Testis (tissue), 3 donors: ENCODE results near the gene SHB. TPM values are rescaled to one million over a fixed set of nuclear protein-coding genes. Genes with fewer than 3 reads are reported as not detected.

Source experiments
- DNase-seq: peaks from one replicate; pipeline ENCODE4 v3.0.0-alpha.2; 2019
- H3K27ac ChIP-seq, 2 donors: fragments of 200-600 bp; sonication (generic); one replicate each; pipeline ENCODE4 v1.5.1; 2019
- H3K27me3 ChIP-seq: fragments of 200-600 bp; sonication (generic); one replicate; pipeline ENCODE4 v1.5.1; 2019
- H3K36me3 ChIP-seq: fragments of 200-600 bp; sonication (generic); one replicate; pipeline ENCODE4 v1.5.1; 2017; ENCODE audit warnings: low read depth; ENCODE audit errors: missing control alignments
- H3K4me1 ChIP-seq: fragments of 200-600 bp; sonication (generic); one replicate; pipeline ENCODE4 v1.5.1; 2019
- H3K4me3 ChIP-seq, 2 donors: fragments of 200-600 bp; sonication (generic); one replicate each; pipeline ENCODE4 v1.5.1; 2017 to 2019
- H3K9me3 ChIP-seq: fragments of 200-600 bp; sonication (generic); one replicate; pipeline ENCODE4 v1.5.1; 2017
- CTCF ChIP-seq, 3 experiments: fragments of 450-650 bp in 2 of 3; fragments of 200-600 bp in 1 of 3; sonication (generic) in 1 of 3; IDR thresholded peaks; one replicate each; pipeline ENCODE4 v1.5.1; 2016 to 2019; ENCODE audit warnings: antibody characterized with exemption in 3 of 3, mild to moderate bottlenecking in 2 of 3, moderate library complexity in 1 of 3
- POLR2A ChIP-seq: fragments of 450-650 bp; IDR thresholded peaks from one replicate; pipeline ENCODE4 v1.6.1; 2017; ENCODE audit warnings: antibody characterized with exemption, mild to moderate bottlenecking, moderate library complexity
- WGBS, 2 donors: methylation state at CpG; one replicate each; pipeline ENCODE4 v1.1.5; 2018; 5-methylcytosine and 5-hydroxymethylcytosine counted together
- intact Hi-C: fragments of 100-400 bp; cut with DNase I; formaldehyde crosslinking; loops from one replicate; pipeline ENCODE4 v1.15.1; 2023; ENCODE audit warnings: low total_unique reads
- polyA plus RNA-seq: library from polyadenylated mRNA; stranded (reverse); fragments of 350-450 nt; fragmentation: Illumina TruSeq; extraction: RNeasy Lipid Tissue Mini Kit (QIAGEN cat#74804); gene quantifications from one replicate; pipeline ENCODE4 v1.2.3, GENCODE V29; 2014; ENCODE audit warnings: low read depth, low replicate concordance; ENCODE audit not compliant: insufficient read depth
- total RNA-seq, 2 donors: library from RNA; depleted of rRNA; stranded (reverse); fragments of >200 nt; gene quantifications; one replicate each; pipeline ENCODE4 v1.2.3, GENCODE V29; 2016

The SHB gene
- total and polyA plus RNA-seq, 3 donors from 2014 or later = 8.6 to 22.3 (median 21.2) TPM

GRCh38 chr9:38036359-38037084 is 32.5 kb downstream of the SHB start:
- WGBS, 2 donors = 71 to 81% methylated on average over 12 of the region's 12 CpGs
- H3K27me3 ChIP-seq = no peaks in the 10 kb centered on the region
- DNase-seq = peak; percentile 70
- no peaks in the 10 kb centered on the region for H3K9me3 ChIP-seq
- no peaks in the 10 kb centered on the region for H3K36me3 ChIP-seq
- no peak overlapping the region for H3K4me3 ChIP-seq
- intact Hi-C loops = no loop called here
- peaks cover 21% of the 10 kb centered on the region for H3K4me1 ChIP-seq
- no peak overlapping the region for H3K27ac ChIP-seq
- TF ChIP-seq POLR2A = no peak
- TF ChIP-seq CTCF (IDR thresholded peaks at IDR 0.05) = no peak

GRCh38 chr9:38035873-38036272 is 33.2 kb downstream of the SHB start:
- TF ChIP-seq POLR2A (no peak), CTCF (IDR thresholded peaks at IDR 0.05) (no peak)
- WGBS, 2 donors = 78 to 83% methylated on average over 8 of the region's 8 CpGs

DNA sequence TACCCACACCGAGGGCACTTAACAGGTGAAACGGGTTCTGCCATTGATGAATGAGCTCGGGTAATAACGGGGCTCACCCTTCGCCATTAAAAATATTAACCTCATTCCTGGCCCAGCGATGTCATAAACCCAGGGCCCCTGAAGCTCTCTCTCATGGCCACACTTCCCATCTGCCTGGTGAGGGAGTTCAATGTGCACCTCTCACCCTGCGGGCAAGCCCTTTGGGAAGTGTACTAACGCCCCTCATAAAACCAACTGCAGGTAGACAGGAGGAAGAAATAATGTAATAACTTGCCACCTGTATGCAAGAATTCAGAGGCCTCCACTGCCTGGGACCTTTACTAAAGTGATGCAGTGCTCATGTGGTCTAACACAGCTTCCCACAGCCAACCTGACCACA is 35.1 kb downstream of the SHB start:
- Histone ChIP-seq H3K27ac (no peak overlapping the region), H3K36me3 (no peaks in the 10 kb centered on the region), H3K4me3 (no peak overlapping the region), H3K27me3 (no peaks in the 10 kb centered on the region), H3K9me3 (no peaks in the 10 kb centered on the region), H3K4me1 (peaks cover 18% of the 10 kb centered on the region)
- DNase-seq = no peak
- intact Hi-C loops = no loop called here
- TF ChIP-seq POLR2A (no peak), CTCF (IDR thresholded peaks at IDR 0.05) (no peak)
- 92 to 97% methylated on average over 8 of the region's 8 CpGs for WGBS, 2 donors

More at GRCh38 chr9:38035873-38036272, 33.2 kb downstream of the SHB start:
- H3K9me3 ChIP-seq = no peaks in the 10 kb centered on the region
- H3K4me3 ChIP-seq = no peak overlapping the region
- intact Hi-C loops = no loop called here
- H3K27ac ChIP-seq = no peak overlapping the region
- no peaks in the 10 kb centered on the region for H3K27me3 ChIP-seq
- H3K4me1 ChIP-seq = peaks cover 21% of the 10 kb centered on the region
- H3K36me3 ChIP-seq = no peaks in the 10 kb centered on the region
- DNase-seq = no peak

DNA sequence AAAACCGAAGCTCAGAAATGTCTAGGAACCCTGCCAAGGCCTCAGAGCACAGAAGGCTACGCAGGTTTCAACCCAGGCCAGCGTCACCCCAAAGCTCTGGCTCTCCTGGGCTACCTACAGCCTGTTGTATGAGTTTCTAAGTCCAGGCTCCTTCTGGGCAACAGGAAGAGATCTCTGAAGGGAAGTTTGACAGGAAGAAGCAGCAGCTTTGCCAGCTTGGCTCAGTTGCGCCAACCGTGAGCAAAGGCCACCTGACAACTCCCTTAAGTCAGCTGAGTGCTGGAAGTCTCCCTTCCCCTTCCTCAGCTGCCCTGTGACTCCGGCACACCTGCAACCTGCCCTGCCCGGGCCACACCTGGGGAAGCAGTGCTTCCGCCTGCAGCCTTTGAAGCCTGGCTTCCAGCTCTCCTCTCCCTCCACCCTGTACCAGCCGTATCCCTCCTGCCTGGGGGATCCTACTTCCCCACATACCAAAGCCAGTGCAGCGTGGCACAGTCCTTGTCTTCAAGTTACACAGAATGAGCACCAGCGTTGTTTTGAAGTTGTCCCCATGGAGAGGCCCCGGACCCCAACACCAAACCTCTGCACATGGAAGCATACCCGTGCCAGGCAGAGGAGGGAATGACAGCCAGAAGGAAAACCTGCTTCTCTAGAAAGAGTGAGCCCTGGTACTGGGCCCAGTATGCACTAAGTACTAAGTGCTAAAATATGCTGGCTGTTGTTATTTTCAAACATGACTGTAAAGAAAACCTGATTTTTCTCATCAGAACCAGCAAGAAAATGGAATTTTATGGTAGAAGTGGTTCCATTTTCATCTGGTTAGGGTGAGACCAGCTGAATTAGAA is 36.5 kb downstream of the SHB start:
- intact Hi-C loops = no loop called here
- Histone ChIP-seq H3K4me1 (peaks cover 7% of the 10 kb centered on the region), H3K4me3 (no peak overlapping the region), H3K9me3 (no peaks in the 10 kb centered on the region), H3K36me3 (no peaks in the 10 kb centered on the region), H3K27me3 (no peaks in the 10 kb centered on the region), H3K27ac (no peak overlapping the region)
- TF ChIP-seq CTCF (IDR thresholded peaks at IDR 0.05) = no peak
- no peak for TF ChIP-seq POLR2A
- WGBS, 2 donors = 84 to 90% methylated on average over 10 to 13 of the region's 13 CpGs
- DNase-seq = no peak
